ENCODE measurements around the gene HOXA7.

Gene HOXA7

DNA sequence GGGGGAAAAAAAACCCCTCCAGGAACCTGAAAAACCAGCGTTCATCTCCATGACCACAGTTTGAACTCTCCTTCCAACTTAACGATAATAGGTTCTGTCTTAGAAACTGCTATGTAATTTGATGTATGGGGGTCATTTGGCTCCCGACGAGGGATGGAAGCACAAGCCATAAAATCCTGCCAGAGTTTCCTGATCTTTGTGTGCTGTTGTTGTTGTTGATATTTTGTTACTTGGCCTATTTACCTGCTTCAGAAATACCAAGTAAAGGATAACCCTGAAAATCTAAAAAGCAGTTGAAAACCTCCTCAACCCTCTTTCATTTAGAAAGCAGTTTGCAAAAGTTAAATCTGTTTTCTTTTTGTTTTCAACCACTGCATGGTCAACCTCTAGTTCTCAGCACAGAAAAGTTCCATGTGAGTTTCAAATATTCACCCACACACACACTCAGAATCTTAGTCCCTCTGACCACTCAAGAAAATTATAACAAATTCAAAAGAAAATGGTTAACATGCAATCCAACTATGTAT, 44.7 kb downstream of the HOXA7 start:
- TF ChIP-seq JUND (IDR thresholded peaks at IDR 0.05; ENCODE audit: low read depth), result no peak
- no peak for DNase-seq (ENCODE audit: low read depth in 1 of 2, low spot score in 1 of 2)
- in situ Hi-C loops (cut with HindIII; ENCODE audit: low pct_unique_long_range_greater_than_20kb, low sequenced_read_pairs), result no loop called here

DNA sequence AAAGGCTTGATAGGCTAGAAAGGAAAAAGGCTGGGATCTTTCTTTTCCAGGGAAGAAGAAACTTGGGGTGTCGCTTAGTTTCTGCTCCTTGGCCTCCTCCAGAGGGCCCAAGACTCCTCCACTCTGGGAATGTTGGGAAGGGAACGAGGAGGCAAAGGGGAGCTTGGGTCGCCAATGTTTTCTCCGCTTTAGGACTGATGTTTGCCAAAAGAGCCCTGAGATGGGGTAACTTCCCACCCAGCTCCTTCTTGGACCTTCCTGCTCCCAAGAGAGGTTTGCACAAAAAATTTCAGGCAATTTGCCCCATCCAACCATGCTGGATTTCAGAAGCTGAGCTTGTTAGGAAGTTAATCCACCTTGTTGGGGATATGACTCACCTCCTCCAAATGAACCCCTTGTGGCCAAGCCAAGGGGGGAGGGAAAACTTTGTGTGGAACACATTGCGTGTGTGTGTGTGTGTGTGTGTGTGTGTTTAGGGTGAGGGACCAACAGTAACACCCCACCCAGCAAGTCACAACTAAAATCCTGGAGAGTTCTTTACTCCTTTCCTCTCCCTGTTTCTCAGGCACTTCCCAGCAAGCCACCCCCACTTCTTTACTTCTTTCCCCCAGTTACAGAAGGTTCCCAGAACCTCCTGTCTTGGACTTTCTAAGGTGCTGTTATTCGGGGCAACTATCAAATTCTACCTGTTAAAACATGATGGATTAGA, 45.3 kb downstream of the HOXA7 start:
- DNase-seq (ENCODE audit: low read depth in 1 of 2, low spot score in 1 of 2), result no peak
- no peak for TF ChIP-seq JUND (IDR thresholded peaks at IDR 0.05; ENCODE audit: low read depth)
- in situ Hi-C loops (cut with HindIII; ENCODE audit: low pct_unique_long_range_greater_than_20kb, low sequenced_read_pairs), result no loop called here

DNA sequence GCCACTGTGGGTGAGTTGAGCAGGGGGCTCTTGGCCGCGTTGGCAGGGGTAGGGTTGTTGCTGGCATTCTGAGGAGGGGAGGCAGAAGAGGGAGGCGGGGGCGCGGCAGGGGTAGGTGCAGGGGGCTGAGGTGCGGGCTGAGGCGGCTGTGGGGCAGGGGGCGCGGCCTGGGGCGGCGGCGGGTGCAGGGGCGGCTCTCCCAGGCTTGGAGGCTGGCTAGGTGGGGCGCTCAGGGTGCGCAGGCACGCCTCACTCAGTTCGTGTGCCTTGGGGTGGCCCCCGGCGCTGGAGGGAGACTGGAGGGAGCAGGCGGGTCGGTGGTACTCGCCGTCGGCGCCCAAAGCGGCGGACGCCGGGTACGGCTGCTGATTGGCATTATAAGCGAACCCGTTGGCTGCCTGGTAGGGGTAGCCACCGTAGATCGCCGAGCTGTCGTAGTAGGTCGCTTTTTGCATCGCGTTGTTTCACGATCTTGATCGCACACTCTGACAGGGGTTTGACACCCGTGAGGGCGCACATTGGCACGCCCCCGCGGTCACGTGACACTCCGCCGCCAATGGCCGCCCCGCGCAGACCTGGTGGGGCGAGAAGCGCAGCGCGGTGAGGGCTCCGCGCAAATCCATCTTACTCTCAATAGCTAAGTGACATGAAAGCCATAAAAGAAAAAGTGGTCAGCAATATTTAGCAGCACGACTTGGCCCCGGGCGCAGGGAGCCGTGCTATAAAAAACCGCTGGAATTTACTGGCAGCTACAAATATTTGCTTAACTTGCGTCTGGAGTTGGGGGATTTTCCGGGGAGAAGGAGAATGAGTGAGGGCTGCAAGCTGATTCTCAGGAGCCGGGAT, 46.1 kb downstream of the HOXA7 start:
- no peak for TF ChIP-seq JUND (IDR thresholded peaks at IDR 0.05; ENCODE audit: low read depth)
- in situ Hi-C loops (cut with HindIII; ENCODE audit: low pct_unique_long_range_greater_than_20kb, low sequenced_read_pairs), result no loop called here
- DNase-seq (ENCODE audit: low read depth in 1 of 2, low spot score in 1 of 2), result peak; percentile 46 to 67

DNA sequence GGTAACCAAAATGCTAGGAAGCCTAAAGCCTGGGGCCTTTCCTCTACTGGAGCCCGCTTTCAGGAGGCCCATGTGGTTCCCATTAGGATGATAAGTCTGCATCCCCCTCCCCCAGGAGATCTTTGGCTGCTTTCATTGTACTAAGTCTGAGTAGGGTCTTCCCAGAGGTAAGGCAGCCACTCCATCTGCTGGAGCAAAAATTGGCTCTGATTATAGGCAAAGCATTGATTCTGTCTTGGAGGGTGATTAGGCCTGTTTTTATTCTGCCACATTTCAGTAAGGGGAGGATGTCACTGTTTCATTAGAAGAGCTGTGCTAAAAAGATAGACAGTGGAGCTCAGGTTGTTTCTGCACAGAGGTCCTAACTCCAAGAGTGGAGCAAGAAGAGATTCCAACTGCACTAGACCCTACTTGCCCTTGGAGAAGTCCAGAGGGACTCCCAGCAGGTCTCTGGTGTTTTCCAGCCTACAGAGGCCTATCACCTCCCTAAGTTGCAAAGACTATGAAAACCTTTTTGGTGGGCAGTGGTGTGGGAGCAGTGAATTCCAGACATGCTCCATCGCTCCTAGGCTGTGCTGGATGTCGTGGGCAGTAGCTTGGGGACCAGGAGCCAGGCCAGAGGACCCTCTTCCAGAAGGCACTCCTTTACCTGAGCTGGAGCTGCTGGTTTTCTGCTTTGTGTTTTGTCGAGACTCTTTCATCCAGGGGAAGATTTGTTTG, 46.8 kb downstream of the HOXA7 start:
- in situ Hi-C loops (cut with HindIII; ENCODE audit: low pct_unique_long_range_greater_than_20kb, low sequenced_read_pairs), result no loop called here
- TF ChIP-seq JUND (IDR thresholded peaks at IDR 0.05; ENCODE audit: low read depth), result no peak
- no peak for DNase-seq (ENCODE audit: low read depth in 1 of 2, low spot score in 1 of 2)

DNA sequence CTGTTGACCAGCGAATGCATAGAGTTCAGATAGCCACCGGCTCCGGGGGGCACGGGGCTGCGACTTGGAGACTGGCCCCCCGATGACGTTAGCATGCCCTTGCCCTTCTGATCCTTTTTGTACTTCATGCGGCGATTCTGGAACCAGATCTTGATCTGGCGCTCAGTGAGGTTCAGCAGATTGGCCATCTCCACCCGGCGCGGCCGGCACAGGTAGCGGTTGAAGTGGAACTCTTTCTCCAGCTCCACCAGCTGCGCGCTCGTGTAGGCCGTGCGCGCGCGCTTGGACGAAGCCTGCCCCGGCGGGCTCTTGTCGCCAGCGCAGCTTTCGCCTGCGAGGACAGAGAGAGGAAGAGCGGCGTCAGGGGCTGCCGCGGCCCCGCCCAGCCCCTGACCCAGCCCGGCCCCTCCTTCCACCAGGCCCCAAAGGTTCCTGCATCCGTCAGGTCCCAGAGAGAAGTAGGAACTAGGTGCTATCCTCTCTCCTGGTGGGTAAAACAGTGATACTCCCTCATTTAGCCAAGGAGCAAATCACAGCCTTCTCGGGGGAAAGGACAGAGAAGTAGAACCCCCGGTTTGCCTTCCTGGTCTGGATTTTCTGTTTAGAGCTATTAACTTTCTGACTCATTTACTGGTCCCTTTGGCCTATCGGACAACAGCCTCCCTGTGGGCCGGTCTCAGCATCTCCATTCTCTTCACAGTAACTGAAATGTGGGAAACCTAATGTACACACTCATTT, 47.9 kb downstream of the HOXA7 start:
- in situ Hi-C loops (cut with HindIII; ENCODE audit: low pct_unique_long_range_greater_than_20kb, low sequenced_read_pairs), result no loop called here
- no peak for TF ChIP-seq JUND (IDR thresholded peaks at IDR 0.05; ENCODE audit: low read depth)
- no peak for DNase-seq (ENCODE audit: low read depth in 1 of 2, low spot score in 1 of 2)

DNA sequence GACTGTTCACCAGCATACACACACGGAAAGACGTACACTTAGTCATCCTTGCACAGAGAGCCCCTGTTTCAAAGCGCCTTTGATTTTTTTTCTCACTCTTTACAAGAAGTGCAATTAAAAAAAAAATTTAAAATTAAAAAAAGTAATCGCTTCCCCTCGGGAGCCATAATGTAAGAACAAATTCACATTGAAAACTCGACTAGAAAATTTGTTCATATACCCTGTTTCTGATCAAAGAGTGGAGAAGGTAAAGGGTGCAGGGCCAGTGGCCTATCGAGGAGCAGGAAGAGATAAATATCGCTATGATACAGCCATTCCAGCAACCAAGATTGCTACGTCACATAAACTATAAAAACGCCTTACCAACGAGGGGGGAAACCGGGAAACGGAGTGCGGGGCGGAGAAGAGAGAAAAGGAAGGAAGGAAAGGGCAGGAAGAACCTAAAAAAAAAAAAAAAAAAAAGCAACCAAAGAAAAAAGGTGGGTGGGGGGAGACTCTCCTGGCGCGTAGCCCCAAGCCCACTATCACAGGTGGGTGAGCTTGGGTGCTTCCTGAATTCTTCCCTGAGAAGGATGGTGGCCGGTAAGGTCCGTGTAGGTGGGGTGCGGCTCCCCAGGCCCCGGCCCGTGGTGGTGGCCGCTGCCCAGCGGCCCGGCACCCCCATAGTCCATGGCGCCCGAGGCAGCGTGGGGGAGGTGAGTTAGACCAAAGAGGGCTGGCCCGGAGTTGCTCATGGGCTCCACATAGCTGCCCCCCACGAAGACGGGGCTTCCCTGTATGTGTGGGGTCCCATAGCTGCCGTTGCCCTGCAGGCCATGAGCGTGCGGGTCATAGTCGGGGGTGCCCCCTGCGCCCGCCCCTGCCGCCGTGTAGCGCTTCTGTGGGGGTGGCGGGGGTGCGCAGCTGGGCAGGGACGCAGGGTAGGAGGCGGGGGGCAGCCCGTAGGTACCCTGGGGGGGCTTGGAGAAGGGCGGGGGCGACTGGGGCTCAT, 48.8 kb downstream of the HOXA7 start:
- in situ Hi-C loops (cut with HindIII; ENCODE audit: low pct_unique_long_range_greater_than_20kb, low sequenced_read_pairs), result no loop called here

DNA sequence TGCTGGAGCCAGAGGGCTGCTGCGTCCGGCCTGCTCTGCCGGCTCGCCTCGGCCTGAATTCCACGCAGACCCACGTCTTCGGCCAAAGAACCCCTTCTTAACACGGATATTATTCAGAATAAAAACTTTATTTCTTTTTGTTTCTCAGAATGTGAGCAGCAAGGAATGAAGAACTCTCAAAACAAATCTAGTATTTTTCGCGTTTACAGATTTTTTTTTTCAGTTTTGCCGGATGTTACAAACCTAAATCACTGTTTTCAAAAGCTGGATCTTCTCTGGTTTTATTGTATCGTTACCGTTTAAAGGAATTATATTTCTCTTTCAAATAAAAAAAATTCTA, 49.6 kb downstream of the HOXA7 start:
- DNase-seq (ENCODE audit: low read depth in 1 of 2, low spot score in 1 of 2), result no peak
- in situ Hi-C loops (cut with HindIII; ENCODE audit: low pct_unique_long_range_greater_than_20kb, low sequenced_read_pairs), result no loop called here
- no peak for TF ChIP-seq JUND (IDR thresholded peaks at IDR 0.05; ENCODE audit: low read depth)

More for the DNA sequence above, 48.8 kb downstream of the HOXA7 start:
- TF ChIP-seq JUND (IDR thresholded peaks at IDR 0.05; ENCODE audit: low read depth), result no peak
- DNase-seq (ENCODE audit: low read depth in 1 of 2, low spot score in 1 of 2), result no peak

DNA sequence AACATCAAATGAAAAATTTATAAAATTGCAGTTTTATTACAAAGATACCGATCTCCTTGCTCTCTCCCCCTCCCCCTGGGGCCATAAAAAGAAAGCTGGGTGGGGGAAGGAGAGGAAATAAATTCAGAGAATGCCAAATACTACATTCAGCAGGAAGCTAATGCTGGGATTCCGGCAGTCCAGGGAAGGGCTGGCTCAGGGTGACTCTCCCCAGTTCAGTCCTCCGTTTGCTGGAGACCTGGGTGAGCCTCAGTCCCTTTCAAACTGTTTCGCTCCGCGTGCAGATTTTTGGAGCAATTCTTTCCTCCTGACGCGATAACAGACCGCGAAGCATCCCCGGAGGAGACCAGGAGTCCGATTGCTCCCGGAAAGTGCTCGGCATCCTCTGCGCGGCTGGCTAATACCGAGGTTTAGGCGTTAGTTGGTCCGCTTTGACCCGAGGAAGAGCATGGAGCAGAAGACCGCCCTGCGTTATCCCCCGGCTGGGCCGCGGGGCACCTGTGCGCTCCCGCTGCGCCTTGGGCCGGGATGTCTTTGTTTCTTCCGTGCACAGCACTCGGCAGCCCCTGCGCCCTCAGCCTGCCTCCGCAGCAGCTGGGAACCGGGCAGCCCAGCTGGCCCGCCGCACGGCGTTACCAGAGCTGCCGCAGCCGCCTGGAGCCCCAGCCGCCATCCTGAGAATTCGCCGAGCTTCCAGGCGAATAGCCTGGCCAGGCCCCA, 50.1 kb downstream of the HOXA7 start:
- no peak for DNase-seq (ENCODE audit: low read depth in 1 of 2, low spot score in 1 of 2)
- in situ Hi-C loops (cut with HindIII; ENCODE audit: low pct_unique_long_range_greater_than_20kb, low sequenced_read_pairs), result no loop called here
- no peak for TF ChIP-seq JUND (IDR thresholded peaks at IDR 0.05; ENCODE audit: low read depth)

DNA sequence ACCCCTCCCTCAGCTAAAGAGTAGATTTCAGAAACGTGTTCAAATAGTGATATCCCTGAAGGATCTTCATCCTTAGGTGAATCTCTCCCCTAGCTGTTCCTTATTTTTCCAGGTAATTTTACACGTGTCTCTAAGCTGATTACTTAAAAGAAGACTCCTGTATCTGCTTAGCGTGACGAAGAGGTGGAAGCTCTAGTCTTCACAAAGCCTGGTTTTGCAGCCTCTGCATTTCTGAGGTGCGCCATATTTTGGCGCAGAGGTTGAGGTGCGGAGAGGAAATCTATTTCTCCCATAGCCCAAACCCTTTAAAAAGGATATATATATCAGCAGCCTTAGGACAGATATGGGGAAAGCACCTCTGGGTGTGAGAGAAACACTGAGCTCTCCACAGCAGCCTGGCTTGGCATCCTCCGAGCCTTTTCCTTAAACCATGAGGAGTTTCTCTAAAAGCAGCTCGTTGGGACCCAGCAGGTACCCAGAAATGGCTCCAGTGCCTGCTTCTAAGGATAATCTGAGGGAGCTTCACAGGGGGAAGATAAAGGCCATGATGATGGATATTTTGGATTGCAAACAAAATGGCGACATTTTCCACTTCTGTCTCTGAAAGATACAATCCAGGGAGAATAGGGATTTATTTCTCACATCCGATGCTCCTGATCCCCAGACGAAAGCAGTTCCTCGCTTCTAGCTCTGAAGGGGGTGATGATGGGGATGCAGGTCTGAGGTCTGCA, 51.0 kb downstream of the HOXA7 start:
- DNase-seq (ENCODE audit: low read depth in 1 of 2, low spot score in 1 of 2), result no peak
- no peak for TF ChIP-seq JUND (IDR thresholded peaks at IDR 0.05; ENCODE audit: low read depth)
- in situ Hi-C loops (cut with HindIII; ENCODE audit: low pct_unique_long_range_greater_than_20kb, low sequenced_read_pairs), result no loop called here

All from T47D (cell line).